NCI-H345 treated with DMSO at 0.1 percent for 48 hours (cell line): ENCODE measurements around the gene NR1H3.
"Not testable (repeated sequence)": the region's sequence is repeated elsewhere in the genome, so short reads cannot be mapped to it uniquely, and the experiment has no call there.

Experiments used
- DNase-seq: peaks from one replicate; lab custom pipeline; 2025; ENCODE audit not compliant: unreplicated experiment; lab: John Stamatoyannopoulos, UW

Gene NR1H3

DNA sequence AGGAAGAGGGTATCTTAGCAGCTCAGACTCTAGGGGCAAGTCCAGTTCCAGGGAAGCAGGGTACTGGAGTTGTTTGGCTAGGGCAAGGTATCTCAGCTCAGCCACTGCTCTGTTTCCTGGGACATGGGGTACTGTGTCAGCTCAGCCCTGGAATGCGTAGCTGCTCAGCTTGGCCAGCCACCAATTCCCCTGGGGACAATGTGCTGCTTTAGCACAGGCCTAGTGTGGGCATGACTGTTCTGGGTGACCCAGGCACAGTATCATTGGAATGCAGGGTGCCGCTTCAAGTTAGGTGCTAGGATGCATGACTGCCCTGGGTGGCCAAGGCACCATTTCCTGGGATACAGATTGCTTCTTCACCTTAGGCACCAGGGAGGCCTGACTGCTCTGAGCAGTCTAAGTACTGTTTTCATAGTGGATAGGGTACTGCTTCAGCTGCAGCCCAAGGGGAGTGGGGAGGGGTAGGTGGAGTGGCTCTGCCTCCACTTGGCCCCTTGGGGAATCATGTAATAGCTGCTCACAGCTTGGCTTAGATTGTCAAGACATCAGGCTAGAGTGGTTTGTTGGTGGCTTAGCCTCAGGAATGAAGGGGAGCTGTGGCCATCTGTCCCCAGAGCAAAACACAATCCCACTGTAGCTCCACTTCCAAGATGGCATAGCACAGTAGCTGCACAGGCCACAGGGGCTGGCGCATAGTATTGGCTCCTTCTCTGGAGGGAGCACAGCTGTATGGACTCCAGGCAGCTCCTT, 48.1 kb downstream of the NR1H3 start:
- DNase-seq: no peak

DNA sequence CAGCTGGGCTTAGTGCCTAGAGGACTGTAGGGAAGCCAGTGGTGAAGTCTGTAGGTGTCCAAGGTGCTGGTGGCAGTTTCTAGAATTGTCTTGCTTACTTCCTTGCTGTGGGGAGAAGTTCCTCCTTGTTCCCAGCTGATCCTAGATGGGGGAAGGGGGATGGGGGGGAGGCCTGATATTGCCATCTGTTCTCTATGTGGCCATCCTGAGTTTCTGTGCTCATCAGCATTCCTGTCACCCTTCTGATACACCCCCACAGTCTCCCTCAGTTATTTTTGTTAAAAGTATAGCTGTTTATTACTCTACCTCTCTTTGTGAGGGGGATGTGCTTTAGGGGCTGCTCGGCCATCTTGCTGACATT, 48.7 kb downstream of the NR1H3 start:
- DNase-seq: no peak

DNA sequence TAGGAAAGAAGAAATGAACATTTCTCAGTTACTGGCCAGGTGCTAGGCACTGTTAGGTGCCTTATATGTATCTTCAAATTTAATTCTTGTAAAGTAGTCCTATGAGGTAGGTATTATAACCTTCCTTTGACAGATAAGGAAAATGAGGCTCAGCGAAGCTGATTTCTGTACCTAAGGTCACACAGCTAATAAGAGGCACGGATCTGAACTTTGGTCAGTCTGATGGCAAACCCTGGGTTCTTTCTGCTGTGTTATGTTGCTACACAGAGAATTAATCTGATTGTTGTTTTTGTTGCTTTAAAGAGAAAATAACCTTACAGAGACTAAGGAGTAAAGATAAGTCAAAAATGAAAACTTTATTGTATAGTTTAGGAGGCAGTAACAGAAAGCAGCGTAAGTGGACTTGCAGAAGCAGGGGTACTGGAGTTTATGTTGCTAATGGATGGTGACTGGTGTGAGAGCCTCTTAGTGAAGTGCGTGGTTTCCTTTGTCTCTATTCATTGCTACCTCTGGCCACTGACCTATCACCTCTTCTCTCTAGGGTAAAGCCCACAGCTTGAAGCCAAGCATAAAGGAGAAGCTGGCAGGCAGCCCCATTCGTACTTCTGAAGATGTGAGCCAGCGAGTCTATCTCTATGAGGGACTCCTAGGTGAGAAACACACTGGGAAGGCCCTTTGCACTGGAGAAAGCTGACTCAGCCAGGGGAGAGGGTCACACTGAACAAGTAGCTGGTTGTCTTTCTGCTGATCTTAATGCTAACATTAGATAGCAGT, 50.4 kb downstream of the NR1H3 start:
- DNase-seq: no peak

DNA sequence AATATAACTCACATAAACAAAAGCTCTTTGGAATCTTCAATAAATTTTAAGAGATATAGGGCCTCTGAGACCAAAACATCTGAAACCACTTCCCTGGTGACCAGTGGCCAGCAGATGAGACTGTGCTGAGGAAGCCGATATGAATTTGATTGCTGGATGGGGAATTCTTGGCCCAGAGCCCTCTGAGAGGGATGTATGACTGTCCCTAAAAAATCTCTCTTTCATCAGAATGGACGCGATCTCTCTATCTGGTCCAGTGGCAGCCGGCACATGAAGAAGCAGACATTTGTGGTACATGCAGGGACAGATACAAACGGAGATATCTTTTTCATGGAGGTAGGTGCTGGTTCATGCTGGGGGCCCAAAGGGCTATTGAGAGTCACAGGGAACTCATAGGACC, 57.2 kb downstream of the NR1H3 start:
- DNase-seq: no peak

DNA sequence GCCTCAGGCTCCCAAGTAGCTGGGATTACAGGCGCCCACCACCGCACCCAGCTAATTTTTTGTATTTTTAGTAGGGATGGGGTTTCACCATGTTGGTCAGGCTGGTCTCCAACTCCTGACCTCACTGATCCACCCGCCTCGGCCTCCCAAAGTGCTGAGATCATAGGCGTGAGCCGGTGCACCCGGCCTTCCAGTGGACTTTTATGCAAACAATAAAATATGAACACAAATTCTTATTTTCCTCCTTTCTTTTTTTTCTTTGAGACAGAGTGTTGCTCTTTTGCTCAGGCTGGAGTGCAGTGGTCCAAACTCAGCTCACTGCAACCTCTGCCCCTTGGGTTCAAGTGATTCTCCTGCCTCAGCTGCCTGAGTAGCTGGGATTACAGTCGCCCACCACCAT, 58.7 kb downstream of the NR1H3 start:
- not testable (repeated sequence) for DNase-seq

DNA sequence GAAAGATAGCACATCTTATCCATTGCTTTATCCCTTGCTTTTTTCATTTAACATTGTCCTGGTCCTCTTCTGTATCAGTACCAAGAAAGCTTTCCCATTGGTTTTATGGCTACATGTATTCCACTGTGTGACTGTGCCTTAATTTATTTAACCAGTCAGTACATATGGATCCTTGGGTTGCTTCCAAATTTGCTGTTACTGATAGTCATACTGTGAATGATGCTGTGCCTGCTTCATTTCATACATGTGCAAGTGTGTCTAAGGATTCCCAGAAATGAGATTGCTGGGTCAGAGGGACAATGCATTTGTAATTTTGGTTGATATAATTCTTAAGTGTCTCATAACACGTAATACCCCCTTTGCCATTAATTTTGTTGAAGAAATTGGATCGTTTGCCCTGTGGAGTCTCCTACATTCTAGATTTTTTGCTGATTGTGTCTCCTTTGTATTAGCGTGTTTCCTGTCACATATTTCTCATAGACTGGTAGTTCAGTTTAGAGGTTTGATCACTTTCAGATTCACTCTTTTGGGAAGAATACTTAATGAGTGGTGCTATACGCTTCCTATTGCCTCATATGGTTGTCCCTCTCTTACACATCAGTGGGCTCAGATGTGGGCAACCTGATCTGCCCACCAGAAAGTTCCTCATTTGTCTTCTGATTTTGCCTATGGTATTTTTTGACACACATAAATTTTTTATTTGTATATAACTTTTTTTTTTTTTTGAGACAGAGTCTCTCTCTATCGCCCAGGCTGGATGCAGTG, 59.5 kb downstream of the NR1H3 start:
- DNase-seq: no peak

DNA sequence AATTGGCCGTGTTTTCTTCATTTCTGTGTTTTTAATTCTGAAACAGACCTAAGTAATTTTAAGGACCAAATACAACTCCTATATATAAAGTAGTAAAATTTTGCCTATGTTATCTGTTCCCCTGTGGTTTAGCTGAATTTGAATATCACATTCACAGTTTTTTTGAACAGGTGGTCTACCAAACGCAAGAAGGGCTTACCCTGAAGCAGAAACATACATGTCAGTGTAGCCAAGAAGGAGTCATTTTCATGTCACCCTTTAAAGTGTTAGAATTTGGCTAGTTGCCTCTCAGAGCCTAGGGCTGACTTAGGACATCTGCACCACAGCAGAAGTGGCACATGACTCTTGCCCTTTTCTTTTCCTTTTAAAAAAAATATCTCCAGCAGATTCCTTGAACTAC, 60.4 kb downstream of the NR1H3 start:
- DNase-seq: no peak
